ENCODE measurements around the gene PREX1. TPM values are rescaled to one million over a fixed set of nuclear protein-coding genes. Genes with fewer than 3 reads are reported as not detected.
"Not testable (repeated sequence)": the region's sequence is repeated elsewhere in the genome, so short reads cannot be mapped to it uniquely, and the experiment has no call there.

PREX1 gene
- total RNA-seq, 2 experiments from 2014 or later, result 20.7 to 25.3 TPM

DNA sequence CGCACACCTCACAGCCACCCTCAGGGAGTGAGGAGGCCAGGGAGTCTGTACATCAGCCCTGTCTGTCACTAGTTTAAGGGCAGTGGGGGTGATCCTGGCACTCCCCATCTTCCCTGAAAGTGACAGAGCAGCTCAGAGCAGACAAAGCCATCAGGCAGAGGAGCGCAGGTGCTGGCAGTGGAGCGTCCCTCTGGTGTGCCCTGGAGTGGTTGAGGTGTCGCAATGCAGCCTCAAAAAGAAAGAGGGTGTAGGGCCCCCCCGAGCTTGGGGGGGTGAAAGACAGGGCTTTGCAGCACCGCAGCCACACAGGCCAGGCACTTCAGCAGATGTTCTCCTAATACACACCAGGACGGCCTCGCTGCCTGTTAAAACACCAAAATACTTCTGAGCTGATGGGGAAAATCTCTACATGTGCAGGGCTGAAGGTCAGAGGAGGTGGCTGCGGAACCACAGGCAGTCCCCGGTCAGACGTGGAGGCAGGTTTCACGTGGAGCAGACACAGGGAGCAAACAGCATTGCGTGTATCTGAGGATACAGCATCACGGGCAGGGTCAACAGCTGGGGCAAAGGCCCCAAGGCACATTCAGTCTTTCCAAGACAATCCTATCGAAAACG lies 69.5 kb downstream of the PREX1 start:
- Histone ChIP-seq H3K4me2 (ENCODE audit: low read length) (no peak overlapping the region), H4K20me1 (ENCODE audit: insufficient read depth, low read length) (no peaks in the 10 kb centered on the region), H2AFZ (ENCODE audit: low read length) (no peak overlapping the region), H3K9me3 (ENCODE audit: low read length) (peaks cover 12% of the 10 kb centered on the region; the same call in 1 of the 2 replicates), H3K79me2 (ENCODE audit: insufficient read depth, low read depth, low read length) (no peaks in the 10 kb centered on the region), H3K4me3 (ENCODE audit: low read depth, low read length, poor library complexity, severe bottlenecking) (no peak overlapping the region), H3K9me2 (ENCODE audit: insufficient read depth, low read length) (no peaks in the 10 kb centered on the region), H3K4me1 (ENCODE audit: insufficient read depth, low read length, poor library complexity, severe bottlenecking) (peaks cover 46% of the 10 kb centered on the region), H3K36me3 (ENCODE audit: insufficient read depth, low read length) (peaks cover 29% of the 10 kb centered on the region), H3K27ac (ENCODE audit: low read depth, low read length, poor library complexity, severe bottlenecking) (no peak overlapping the region)
- BruUV-seq (replicated peaks), result no TSS peak
- ChIA-PET CTCF (ENCODE audit: unreplicated experiment) (no interaction called here), POLR2A (no interaction called here)
- intact Hi-C loops (cut with micrococcal nuclease; ENCODE audit: unreplicated experiment), result no loop called here
- TF ChIP-seq CTCF (conservative IDR thresholded peaks at IDR 0.05; ENCODE audit: low read length), result no peak
- TF ChIP-seq EZH2phosphoT487 (IDR thresholded peaks at IDR 0.05; ENCODE audit: borderline replicate concordance, low read depth, low read length), result no peak
- no peak for DNase-seq (ENCODE audit: low spot score)

GRCh38 chr20:48756774-48757173 lies 71.0 kb downstream of the PREX1 start:
- CTCF ChIA-PET (ENCODE audit: unreplicated experiment), result interaction anchor here (1.0 kb wide), 1 partner anchor 17 kb away, joined by 3 read pairs; no protein-coding TSS in a partner anchor
- peaks cover 29% of the 10 kb centered on the region for H3K36me3 ChIP-seq (ENCODE audit: insufficient read depth, low read length)
- H3K27ac ChIP-seq (ENCODE audit: low read depth, low read length, poor library complexity, severe bottlenecking); POLR2A ChIA-PET; H3K4me2 ChIP-seq (ENCODE audit: low read length); BruUV-seq (replicated peaks); H3K9me2 ChIP-seq (ENCODE audit: insufficient read depth, low read length); H3K4me3 ChIP-seq (ENCODE audit: low read depth, low read length, poor library complexity, severe bottlenecking); DNase-seq (ENCODE audit: low spot score); H2AFZ ChIP-seq (ENCODE audit: low read length); H4K20me1 ChIP-seq (ENCODE audit: insufficient read depth, low read length); intact Hi-C loops (cut with micrococcal nuclease; ENCODE audit: unreplicated experiment); H3K79me2 ChIP-seq (ENCODE audit: insufficient read depth, low read depth, low read length): not testable (repeated sequence)
- H3K9me3 ChIP-seq (ENCODE audit: low read length), result peaks cover 12% of the 10 kb centered on the region; the same call in 1 of the 2 replicates
- peaks cover 56% of the 10 kb centered on the region for H3K4me1 ChIP-seq (ENCODE audit: insufficient read depth, low read length, poor library complexity, severe bottlenecking)

DNA sequence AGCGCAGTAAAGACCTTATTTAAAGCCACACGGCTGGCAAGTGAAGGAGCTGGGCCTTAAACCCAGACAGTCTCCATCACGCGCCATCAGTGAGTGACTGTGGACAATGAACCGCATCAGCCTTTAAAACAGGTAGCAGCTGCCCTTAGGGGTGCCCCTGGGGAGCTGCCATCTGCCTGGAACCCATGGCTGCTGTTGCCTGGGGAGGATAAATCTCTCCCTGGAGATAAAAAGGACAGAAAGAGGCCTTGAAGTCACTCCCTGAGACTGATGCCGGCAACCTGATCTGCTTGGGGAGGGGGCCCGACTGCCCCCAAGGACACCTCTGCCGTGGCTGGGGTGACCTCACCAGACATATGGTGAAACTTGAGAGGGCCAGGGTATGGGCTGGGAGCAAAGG lies 73.5 kb downstream of the PREX1 start:
- BruUV-seq (replicated peaks), result no TSS peak
- Histone ChIP-seq H3K9me3 (ENCODE audit: low read length) (peaks cover 12% of the 10 kb centered on the region; the same call in 1 of the 2 replicates), H3K9me2 (ENCODE audit: insufficient read depth, low read length) (no peaks in the 10 kb centered on the region), H3K27ac (ENCODE audit: low read depth, low read length, poor library complexity, severe bottlenecking) (no peak overlapping the region), H3K79me2 (ENCODE audit: insufficient read depth, low read depth, low read length) (no peaks in the 10 kb centered on the region), H3K36me3 (ENCODE audit: insufficient read depth, low read length) (peaks cover 35% of the 10 kb centered on the region), H3K4me1 (ENCODE audit: insufficient read depth, low read length, poor library complexity, severe bottlenecking) (peaks cover 51% of the 10 kb centered on the region), H4K20me1 (ENCODE audit: insufficient read depth, low read length) (no peaks in the 10 kb centered on the region), H3K4me3 (ENCODE audit: low read depth, low read length, poor library complexity, severe bottlenecking) (no peak overlapping the region), H3K4me2 (ENCODE audit: low read length) (no peak overlapping the region), H2AFZ (ENCODE audit: low read length) (no peak overlapping the region)
- CTCF ChIA-PET (ENCODE audit: unreplicated experiment), result no interaction called here
- no peak for DNase-seq (ENCODE audit: low spot score)
- TF ChIP-seq EZH2phosphoT487 (IDR thresholded peaks at IDR 0.05; ENCODE audit: borderline replicate concordance, low read depth, low read length), result no peak
- TF ChIP-seq CTCF (conservative IDR thresholded peaks at IDR 0.05; ENCODE audit: low read length), result no peak
- POLR2A ChIA-PET, result interaction anchor here (1.3 kb wide), 1 partner anchor 34 kb away, joined by 4 read pairs; no protein-coding TSS in a partner anchor
- intact Hi-C loops (cut with micrococcal nuclease; ENCODE audit: unreplicated experiment), result loop anchor here (5.0 kb wide), 1 partner anchor 68 kb away; no protein-coding TSS in a partner anchor

Measured in OCI-LY7 (cell line).